Right ventricle myocardium superior (tissue), 1 donor: ENCODE results near the gene MITF. TPM values are rescaled to one million over a fixed set of nuclear protein-coding genes. Genes with fewer than 3 reads are reported as not detected.
"Not testable (repeated sequence)": the region's sequence is repeated elsewhere in the genome, so short reads cannot be mapped to it uniquely, and the experiment has no call there.

Source experiments
- ATAC-seq: fragments of 200-7000 bp; cut with Tn5 transposase; one replicate; pipeline ENCODE4 v1.9.1; 2020; ENCODE audit warnings: mild to moderate bottlenecking; ENCODE audit not compliant: poor library complexity
- DNase-seq: peaks from one replicate; pipeline ENCODE4 v3.0.0-alpha.2; 2020
- intact Hi-C: fragments of 100-400 bp; cut with DNase I; formaldehyde crosslinking; loops from one replicate; pipeline ENCODE4 v1.11.2; 2022
- total RNA-seq: library from RNA; stranded (reverse); fragmentation: NEBNext Ultra II Directional; extraction: Animal tissue kit (Norgen Biotek cat#: 25700); gene quantifications from one replicate; pipeline ENCODE4 v1.2.1, GENCODE V29; 2021
- donor health status: DM: no; HTN: yes; CAD: no; lungs with severe emphysema.

MITF gene
- total RNA-seq, 1 donor from 2014 or later: 65.5 TPM

- intact Hi-C loops: no loop called here
- ATAC-seq: peak; percentile 74
- no peak for DNase-seq
Measured at GRCh38 chr3:69772152-69772867, 33.0 kb downstream of the MITF start.

GRCh38 chr3:69774029-69774428 lies 34.8 kb downstream of the MITF start:
- DNase-seq: peak; percentile 69
- intact Hi-C loops: no loop called here
- ATAC-seq: peak; percentile 71

- intact Hi-C loops: no loop called here
- DNase-seq (no peak), ATAC-seq (no peak)
Measured at GRCh38 chr3:69775751-69776150, 36.5 kb downstream of the MITF start.

- intact Hi-C loops: no loop called here
- ATAC-seq (no peak), DNase-seq (no peak)
Measured at GRCh38 chr3:69776289-69776688, 37.0 kb downstream of the MITF start.

GRCh38 chr3:69776920-69777581 lies 37.8 kb downstream of the MITF start:
- DNase-seq: no peak
- intact Hi-C loops: no loop called here
- no peak for ATAC-seq

GRCh38 chr3:69777582-69777967 lies 38.3 kb downstream of the MITF start:
- intact Hi-C loops: no loop called here
- ATAC-seq: no peak
- no peak for DNase-seq

GRCh38 chr3:69781593-69781992 lies 42.3 kb downstream of the MITF start:
- peak; percentile 51 for ATAC-seq
- intact Hi-C loops: loop anchor here (10.0 kb wide), 1 partner anchor 47 kb away; the partner anchor contains the start of gene MITF
- DNase-seq: no peak

GRCh38 chr3:69784954-69785514 lies 45.8 kb downstream of the MITF start:
- ATAC-seq (peak; percentile 82), DNase-seq (peak; percentile 79)
- intact Hi-C loops: loop anchor here (10.0 kb wide), 1 partner anchor 50 kb away; the partner anchor contains the start of gene MITF

GRCh38 chr3:69785769-69786320 lies 46.6 kb downstream of the MITF start:
- intact Hi-C loops: loop anchor here (10.0 kb wide), 1 partner anchor 51 kb away; the partner anchor contains the start of gene MITF
- DNase-seq (no peak), ATAC-seq (no peak)

GRCh38 chr3:69786854-69787253 lies 47.6 kb downstream of the MITF start:
- intact Hi-C loops: loop anchor here (10.0 kb wide), 1 partner anchor 52 kb away; the partner anchor contains the start of gene MITF
- ATAC-seq (peak; percentile 76), DNase-seq (no peak)

- DNase-seq: no peak
- peak; percentile 12 for ATAC-seq
- intact Hi-C loops: loop anchor here (10.0 kb wide), 1 partner anchor 53 kb away; the partner anchor contains the start of gene MITF
Measured at GRCh38 chr3:69787436-69788168, 48.3 kb downstream of the MITF start.

- DNase-seq: peak; percentile 84
- ATAC-seq: peak; percentile 80
- intact Hi-C loops: loop anchor here (5.0 to 10.0 kb wide), 2 partner anchors 99 to 154 kb away; no protein-coding TSS in a partner anchor
Measured at GRCh38 chr3:69791106-69791505, 51.8 kb downstream of the MITF start.

- DNase-seq: no peak
- intact Hi-C loops: loop anchor here (5.0 to 10.0 kb wide), 2 partner anchors 100 to 153 kb away; no protein-coding TSS in a partner anchor
- peak; percentile 78 for ATAC-seq
Measured at GRCh38 chr3:69791919-69792399, 52.7 kb downstream of the MITF start.

- not testable (repeated sequence) for DNase-seq, ATAC-seq
- intact Hi-C loops: loop anchor here (10.0 kb wide), 1 partner anchor 149 kb away; no protein-coding TSS in a partner anchor
Measured at GRCh38 chr3:69796126-69796525, 56.9 kb downstream of the MITF start.

GRCh38 chr3:69803681-69804270 lies 64.5 kb downstream of the MITF start:
- DNase-seq: no peak
- intact Hi-C loops: no loop called here
- ATAC-seq: no peak

- no peak for DNase-seq
Measured at GRCh38 chr3:69805491-69805890, 66.2 kb downstream of the MITF start.

GRCh38 chr3:69806735-69807438 lies 67.6 kb downstream of the MITF start:
- DNase-seq (no peak), ATAC-seq (no peak)
- intact Hi-C loops: no loop called here

More at GRCh38 chr3:69805491-69805890, 66.2 kb downstream of the MITF start:
- no peak for ATAC-seq
- intact Hi-C loops: no loop called here
